Measurements from ENCODE around the gene EFHC1. TPM values are rescaled to one million over a fixed set of nuclear protein-coding genes. Genes with fewer than 3 reads are reported as not detected.

The EFHC1 gene
- total RNA-seq, 6 donors from 2014 or later: 16.2 to 96.4 (median 21.6) TPM

DNA sequence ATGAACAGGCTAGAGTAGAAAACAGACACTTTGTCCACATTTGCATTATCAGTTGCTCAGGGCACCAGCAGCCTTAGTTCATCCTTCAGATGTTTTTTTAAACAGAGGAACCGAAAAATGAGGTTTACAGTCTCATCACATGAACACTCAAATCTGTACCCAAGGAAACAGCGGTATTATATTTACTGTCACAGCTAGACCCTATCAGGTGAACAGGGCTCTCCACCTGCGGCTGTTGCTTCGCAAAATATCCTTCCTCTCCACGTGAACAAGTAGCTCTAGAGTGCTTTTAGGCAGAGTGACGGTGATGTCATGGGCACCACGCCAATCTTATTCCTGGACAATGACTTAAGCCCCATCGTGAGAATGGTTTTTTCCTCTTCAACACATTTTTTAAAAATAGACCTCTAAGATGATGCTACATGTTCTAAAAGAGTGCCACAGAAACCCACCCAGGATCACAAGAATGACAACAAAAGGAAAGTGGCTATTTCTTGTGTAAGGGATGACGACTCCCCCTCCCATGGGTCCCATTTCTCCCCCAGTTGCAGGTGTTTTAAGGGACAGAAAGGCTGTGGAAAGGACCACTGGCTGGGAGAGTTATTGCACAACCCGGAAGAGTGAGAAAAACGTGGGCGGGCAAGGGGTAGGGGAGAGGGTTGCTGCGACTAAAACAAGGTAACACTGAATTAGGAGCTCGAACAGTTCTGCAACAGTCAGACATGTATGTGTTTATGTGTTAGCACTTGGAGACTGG lies 77.7 kb downstream of the EFHC1 start:
- peak in 1 of 2 donors; percentile 56 for DNase-seq
- peak overlapping the region in 1 of 4 donors; percentile 20 for H3K27ac ChIP-seq
- peaks cover 0 to 13% (median 7%) of the 10 kb centered on the region in 4 donors for H3K36me3 ChIP-seq
- peak in 1 of 4 donors; percentile 57 for TF ChIP-seq EP300 (IDR thresholded peaks at IDR 0.05)
- TF ChIP-seq POLR2AphosphoS5 (IDR thresholded peaks at IDR 0.05): no peak
- no peak for TF ChIP-seq POLR2A (IDR thresholded peaks at IDR 0.05)
- TF ChIP-seq, protein P1, sequence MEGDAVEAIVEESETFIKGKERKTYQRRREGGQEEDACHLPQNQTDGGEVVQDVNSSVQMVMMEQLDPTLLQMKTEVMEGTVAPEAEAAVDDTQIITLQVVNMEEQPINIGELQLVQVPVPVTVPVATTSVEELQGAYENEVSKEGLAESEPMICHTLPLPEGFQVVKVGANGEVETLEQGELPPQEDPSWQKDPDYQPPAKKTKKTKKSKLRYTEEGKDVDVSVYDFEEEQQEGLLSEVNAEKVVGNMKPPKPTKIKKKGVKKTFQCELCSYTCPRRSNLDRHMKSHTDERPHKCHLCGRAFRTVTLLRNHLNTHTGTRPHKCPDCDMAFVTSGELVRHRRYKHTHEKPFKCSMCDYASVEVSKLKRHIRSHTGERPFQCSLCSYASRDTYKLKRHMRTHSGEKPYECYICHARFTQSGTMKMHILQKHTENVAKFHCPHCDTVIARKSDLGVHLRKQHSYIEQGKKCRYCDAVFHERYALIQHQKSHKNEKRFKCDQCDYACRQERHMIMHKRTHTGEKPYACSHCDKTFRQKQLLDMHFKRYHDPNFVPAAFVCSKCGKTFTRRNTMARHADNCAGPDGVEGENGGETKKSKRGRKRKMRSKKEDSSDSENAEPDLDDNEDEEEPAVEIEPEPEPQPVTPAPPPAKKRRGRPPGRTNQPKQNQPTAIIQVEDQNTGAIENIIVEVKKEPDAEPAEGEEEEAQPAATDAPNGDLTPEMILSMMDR (IDR thresholded peaks at IDR 0.05): no peak
- no peaks in the 10 kb centered on the region for H3K27me3 ChIP-seq
- ATAC-seq (ENCODE audit: low FRiP score in 2 of 2): peak in 1 of 2 donors; percentile 53
- 58 to 67% methylated on average over 14 of the region's 14 CpGs for WGBS, 2 donors
- no peaks in the 10 kb centered on the region for H3K9me3 ChIP-seq
- H3K4me3 ChIP-seq: no peak overlapping the region
- peaks cover 4 to 14% (median 9%) of the 10 kb centered on the region in 4 donors for H3K4me1 ChIP-seq

DNA sequence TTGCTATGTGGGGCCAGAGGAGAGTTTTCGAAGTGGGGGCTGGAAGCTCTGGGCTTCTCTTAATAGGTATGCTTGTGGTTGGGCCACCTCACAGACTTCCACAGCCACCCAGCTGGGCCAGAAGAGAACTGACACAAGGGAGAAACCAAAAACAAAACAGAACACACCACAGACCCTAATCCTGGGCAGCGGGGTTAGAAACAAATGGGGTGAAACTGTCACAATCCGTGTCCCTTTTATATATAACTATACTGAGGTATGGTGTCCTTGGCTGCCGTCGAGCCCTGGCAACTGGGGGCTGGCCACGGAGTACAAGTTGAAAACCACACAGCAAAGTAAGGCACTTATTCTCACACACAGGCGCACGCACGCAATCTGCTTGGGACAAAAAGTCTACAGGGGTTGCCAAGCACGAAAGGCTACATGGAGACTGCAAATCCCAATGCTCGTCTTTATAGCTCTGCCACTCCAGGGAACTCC lies 78.4 kb downstream of the EFHC1 start:
- Histone ChIP-seq H3K27me3 (no peaks in the 10 kb centered on the region), H3K36me3 (peaks cover 0 to 18% (median 8%) of the 10 kb centered on the region in 4 donors), H3K9me3 (no peaks in the 10 kb centered on the region), H3K27ac (no peak overlapping the region), H3K4me1 (peaks cover 11 to 21% (median 16%) of the 10 kb centered on the region in 4 donors), H3K4me3 (no peak overlapping the region)
- TF ChIP-seq, protein P1 (IDR thresholded peaks at IDR 0.05): no peak
- TF ChIP-seq EP300 (IDR thresholded peaks at IDR 0.05): no peak
- TF ChIP-seq POLR2A (IDR thresholded peaks at IDR 0.05): no peak
- TF ChIP-seq POLR2AphosphoS5 (IDR thresholded peaks at IDR 0.05): no peak
- ATAC-seq (ENCODE audit: low FRiP score in 2 of 2) (no peak), DNase-seq (no peak)
- WGBS, 2 donors: 89 to 97% methylated on average over 11 of the region's 11 CpGs

DNA sequence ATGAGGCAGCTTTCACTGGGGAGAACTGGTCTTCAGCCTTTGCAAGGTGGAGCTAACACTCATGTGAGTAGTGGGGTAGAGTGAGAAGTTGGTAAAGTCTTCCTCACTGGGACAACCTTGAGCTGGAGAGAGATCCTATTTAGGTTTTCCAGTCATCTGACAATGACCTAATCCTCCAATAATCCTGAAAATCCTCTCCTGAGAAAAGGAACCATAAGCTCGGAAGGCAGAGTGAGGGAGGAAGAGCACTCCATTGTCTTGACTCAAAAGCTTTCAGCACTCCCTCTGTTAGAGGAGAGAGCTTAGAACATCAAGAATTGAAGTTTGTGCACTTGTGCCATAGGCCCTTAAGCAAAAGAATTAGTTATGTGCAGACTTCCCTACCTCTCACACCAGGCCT lies 78.9 kb downstream of the EFHC1 start:
- 78 to 85% methylated on average over 1 of the region's 1 CpG for WGBS, 2 donors
- peaks cover 0 to 18% (median 8%) of the 10 kb centered on the region in 4 donors for H3K36me3 ChIP-seq
- H3K27me3 ChIP-seq: no peaks in the 10 kb centered on the region
- H3K4me1 ChIP-seq: peaks cover 16 to 26% (median 21%) of the 10 kb centered on the region in 4 donors
- ATAC-seq (ENCODE audit: low FRiP score in 2 of 2) (no peak), DNase-seq (no peak)
- TF ChIP-seq, protein P1 (IDR thresholded peaks at IDR 0.05): no peak
- TF ChIP-seq EP300 (IDR thresholded peaks at IDR 0.05): no peak
- TF ChIP-seq POLR2AphosphoS5 (IDR thresholded peaks at IDR 0.05): no peak
- TF ChIP-seq POLR2A (IDR thresholded peaks at IDR 0.05): no peak
- no peaks in the 10 kb centered on the region for H3K9me3 ChIP-seq
- no peak overlapping the region for H3K4me3 ChIP-seq
- no peak overlapping the region for H3K27ac ChIP-seq

DNA sequence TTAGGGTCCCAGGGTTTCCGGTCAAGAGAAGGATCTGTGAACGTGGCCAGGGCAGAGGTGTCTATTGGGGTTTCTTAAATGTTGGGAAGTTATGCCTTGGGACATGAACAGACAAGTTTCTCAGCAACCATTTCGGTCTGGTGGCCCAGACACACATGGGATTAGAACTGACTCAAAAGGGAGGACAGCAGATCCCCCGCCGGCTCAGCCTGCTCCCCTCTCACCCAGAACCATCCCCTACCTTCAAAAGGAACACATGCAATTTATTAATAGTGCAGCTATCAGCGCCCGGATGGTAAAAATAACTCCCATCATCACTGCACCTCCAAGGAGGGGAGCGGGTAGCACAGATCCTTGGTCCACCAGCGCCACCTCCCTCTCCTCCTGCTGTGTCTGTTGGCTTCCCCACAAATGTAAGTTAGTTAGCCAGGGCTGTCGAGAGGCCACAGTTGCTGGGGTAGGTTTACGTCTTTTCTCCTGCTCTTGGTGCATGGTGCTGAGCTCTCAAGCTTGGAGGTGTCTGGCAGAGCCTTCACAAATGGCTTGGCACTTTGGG lies 79.6 kb downstream of the EFHC1 start:
- Histone ChIP-seq H3K27ac (peak overlapping the region in 1 of 4 donors; percentile 28), H3K4me3 (no peak overlapping the region), H3K9me3 (no peaks in the 10 kb centered on the region), H3K36me3 (peaks cover 0 to 18% (median 8%) of the 10 kb centered on the region in 4 donors), H3K27me3 (no peaks in the 10 kb centered on the region), H3K4me1 (peaks cover 23 to 33% (median 27%) of the 10 kb centered on the region in 4 donors)
- TF ChIP-seq POLR2AphosphoS5 (IDR thresholded peaks at IDR 0.05) (no peak), EP300 (IDR thresholded peaks at IDR 0.05) (no peak), POLR2A (IDR thresholded peaks at IDR 0.05) (no peak)
- TF ChIP-seq, protein P1 (IDR thresholded peaks at IDR 0.05): no peak
- 82 to 96% methylated on average over 11 of the region's 11 CpGs for whole genome bisulfite sequencing, 2 donors
- ATAC-seq (ENCODE audit: low FRiP score in 2 of 2) (no peak), DNase-seq (no peak)
